NT2/D1 (cell line): ENCODE results near the gene APOA4.

Experiments
- YY1 ChIP-seq: IDR thresholded peaks from 2 replicates; pipeline ENCODE4 v1.6.1; 2011; ENCODE audit not compliant: insufficient read length, insufficient read depth
- ZNF274 ChIP-seq: IDR thresholded peaks from 2 replicates; pipeline ENCODE4 v1.6.1; 2011; ENCODE audit warnings: mild to moderate bottlenecking, low read depth, low read length

DNA sequence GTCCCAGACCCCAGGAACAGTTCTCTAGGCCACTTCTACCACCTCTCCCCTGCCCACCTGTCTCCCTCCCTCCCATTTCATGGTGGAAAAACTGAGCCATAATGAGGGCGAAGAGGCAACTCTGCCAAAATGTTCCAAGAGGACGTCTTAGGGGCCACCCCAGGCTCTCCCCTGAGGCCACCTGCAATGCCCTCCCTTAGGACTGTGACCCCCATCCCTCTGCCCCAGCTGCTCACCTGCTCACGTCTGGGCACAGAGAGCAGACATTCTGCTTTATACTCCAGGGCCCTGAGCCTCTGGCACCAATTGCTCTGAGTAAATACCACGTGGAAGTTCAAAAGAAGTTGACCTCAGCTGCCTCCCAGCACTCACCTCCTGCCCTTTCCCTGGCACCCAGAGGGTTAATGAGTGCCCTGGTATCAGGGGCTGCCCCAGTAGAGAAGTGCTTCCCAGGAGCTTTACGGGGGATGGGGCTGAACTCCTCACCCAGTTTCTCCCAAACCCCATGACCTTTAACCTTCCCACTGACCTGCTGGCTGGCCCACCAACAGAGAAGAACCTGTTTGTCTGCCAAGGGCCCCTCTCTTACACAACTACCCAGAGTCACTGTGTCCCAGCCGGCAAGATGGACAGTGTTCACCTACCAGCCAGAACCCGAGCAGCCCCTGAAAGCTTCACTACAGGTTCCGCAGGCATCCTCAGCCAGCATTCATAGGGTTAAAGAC, 30.8 kb downstream of the APOA4 start:
- TF ChIP-seq YY1, result no peak
- TF ChIP-seq ZNF274, result no peak
